K562 (cell line): ENCODE data around the gene TPM4. TPM values are rescaled to one million over a fixed set of nuclear protein-coding genes. Genes with fewer than 3 reads are reported as not detected.

Experiments used
- BRF2 ChIP-seq: IDR thresholded peaks from 3 replicates; pipeline ENCODE4 v1.6.1; 2011; ENCODE audit warnings: borderline replicate concordance, mild to moderate bottlenecking; ENCODE audit not compliant: insufficient read length, insufficient read depth
- CBX3 ChIP-seq, 2 experiments: IDR thresholded peaks; 1 replicate in 1 of 2; 2 replicates in 1 of 2; pipeline ENCODE4 v1.6.1; 2012; ENCODE audit warnings: inconsistent platforms in 2 of 2, low read length in 2 of 2, borderline replicate concordance in 1 of 2, control low read depth in 1 of 2
- MAZ ChIP-seq, 2 experiments: fragments of 450-650 bp in 1 of 2; sonication (generic) in 1 of 2; formaldehyde crosslinking; IDR thresholded peaks in 1 of 2; conservative IDR thresholded peaks in 1 of 2; 2 replicates each; pipeline versions ENCODE4 v1.4.0 to v1.5.0; 2020; ENCODE audit warnings: mild to moderate bottlenecking in 1 of 2, missing genetic modification reagents in 1 of 2
- NCOA4 ChIP-seq: fragments of 450-650 bp; IDR thresholded peaks from 2 replicates; pipeline ENCODE4 v1.6.1; 2018; ENCODE audit warnings: mild to moderate bottlenecking; ENCODE audit not compliant: partially characterized antibody
- ZNF134 ChIP-seq: fragments of 250-450 bp; sonication (Bioruptor Pico); conservative IDR thresholded peaks from 2 replicates; pipeline ENCODE4 v1.4.0; 2020
- ZNF764 ChIP-seq: fragments of 250-450 bp; sonication (Bioruptor Pico); IDR thresholded peaks from 2 replicates; pipeline ENCODE4 v1.4.0; 2020; ENCODE audit warnings: low read depth, mild to moderate bottlenecking, moderate library complexity
- polyA plus RNA-seq, 8 experiments: library from polyadenylated mRNA; depleted of rRNA in 4 of 8; stranded (reverse) in 5 of 8; unstranded in 3 of 8; fragments of >200 nt; fragmentation: Nextera tagmentation in 2 of 8; fragmentation: Illumina TruSeq in 1 of 8; extraction: Ambion mirVana in 2 of 8; extraction: Trizol in 1 of 8; gene quantifications; 2 replicates each; pipeline versions ENCODE4 v1.2.1 to v1.2.3, GENCODE V29; 2011 to 2014; ENCODE audit warnings: inconsistent platforms in 1 of 8, missing spikeins in 1 of 8
- total RNA-seq, 7 experiments: library from RNA; depleted of rRNA in 6 of 7; stranded (reverse); fragments of >200 nt in 6 of 7; fragmentation: Illumina TruSeq in 2 of 7; extraction: Trizol in 2 of 7; gene quantifications; 2 replicates each; pipeline versions ENCODE4 v1.2.1 to v1.2.3, GENCODE V29; 2011 to 2021; ENCODE audit warnings: low replicate concordance in 1 of 7
- TF ChIP-seq, protein P1 (sequence below): sonication (generic); formaldehyde crosslinking; IDR thresholded peaks from 2 replicates; pipeline ENCODE4 v1.8.0; 2022; ENCODE audit warnings: missing genetic modification reagents, mild to moderate bottlenecking, moderate library complexity, borderline replicate concordance
- TF ChIP-seq, protein P2 (sequence below): sonication (generic); formaldehyde crosslinking; IDR thresholded peaks from 2 replicates; pipeline ENCODE4 v1.8.1; 2023; ENCODE audit warnings: mild to moderate bottlenecking, missing genetic modification reagents, moderate library complexity
- TF ChIP-seq, protein P3 (sequence below), 3 experiments: IDR thresholded peaks in 2 of 3; conservative IDR thresholded peaks in 1 of 3; 2 replicates each; pipeline ENCODE4 v1.5.1; 2011 to 2012; ENCODE audit warnings: low read length in 3 of 3, mild to moderate bottlenecking in 3 of 3, control low read depth in 2 of 3, improper control_type of control experiment in 1 of 3, inconsistent platforms in 1 of 3, low read depth in 1 of 3, mixed read lengths in 1 of 3, moderate library complexity in 1 of 3; ENCODE audit not compliant: insufficient read depth in 2 of 3

The TPM4 gene
- total and polyA plus RNA-seq, 9 of the 15 experiments (the other 6 are each of a cell fraction or from before 2014, with no cell fraction given) = 28.1 to 111 (median 77.4) TPM

GRCh38 chr19:16062789-16063188 lies 13.5 kb upstream of the TPM4 start (continued):
- TF ChIP-seq, protein P1, sequence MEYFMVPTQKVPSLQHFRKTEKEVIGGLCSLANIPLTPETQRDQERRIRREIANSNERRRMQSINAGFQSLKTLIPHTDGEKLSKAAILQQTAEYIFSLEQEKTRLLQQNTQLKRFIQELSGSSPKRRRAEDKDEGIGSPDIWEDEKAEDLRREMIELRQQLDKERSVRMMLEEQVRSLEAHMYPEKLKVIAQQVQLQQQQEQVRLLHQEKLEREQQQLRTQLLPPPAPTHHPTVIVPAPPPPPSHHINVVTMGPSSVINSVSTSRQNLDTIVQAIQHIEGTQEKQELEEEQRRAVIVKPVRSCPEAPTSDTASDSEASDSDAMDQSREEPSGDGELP (CRISPR knock-in tag) = peak; percentile 67; the same call in 1 of the 2 replicates
- TF ChIP-seq CBX3 (IDR thresholded peaks at IDR 0.05; ENCODE audit: borderline replicate concordance in 1 of 2, low read length in 2 of 2) (peak in 1 of 2 experiments; percentile 40; a peak in 2 of 3 replicates), ZNF764 (CRISPR knock-in tag) (no peak), BRF2 (no peak), ZNF134 (CRISPR knock-in tag) (no peak), MAZ (CRISPR knock-in tag; conservative IDR thresholded peaks at IDR 0.05 in 1 of 2, IDR thresholded peaks at IDR 0.05 in 1 of 2) (no peak), NCOA4 (no peak)
- TF ChIP-seq, protein P2, sequence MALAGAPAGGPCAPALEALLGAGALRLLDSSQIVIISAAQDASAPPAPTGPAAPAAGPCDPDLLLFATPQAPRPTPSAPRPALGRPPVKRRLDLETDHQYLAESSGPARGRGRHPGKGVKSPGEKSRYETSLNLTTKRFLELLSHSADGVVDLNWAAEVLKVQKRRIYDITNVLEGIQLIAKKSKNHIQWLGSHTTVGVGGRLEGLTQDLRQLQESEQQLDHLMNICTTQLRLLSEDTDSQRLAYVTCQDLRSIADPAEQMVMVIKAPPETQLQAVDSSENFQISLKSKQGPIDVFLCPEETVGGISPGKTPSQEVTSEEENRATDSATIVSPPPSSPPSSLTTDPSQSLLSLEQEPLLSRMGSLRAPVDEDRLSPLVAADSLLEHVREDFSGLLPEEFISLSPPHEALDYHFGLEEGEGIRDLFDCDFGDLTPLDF (CRISPR knock-in tag) = no peak
- TF ChIP-seq, protein P3, sequence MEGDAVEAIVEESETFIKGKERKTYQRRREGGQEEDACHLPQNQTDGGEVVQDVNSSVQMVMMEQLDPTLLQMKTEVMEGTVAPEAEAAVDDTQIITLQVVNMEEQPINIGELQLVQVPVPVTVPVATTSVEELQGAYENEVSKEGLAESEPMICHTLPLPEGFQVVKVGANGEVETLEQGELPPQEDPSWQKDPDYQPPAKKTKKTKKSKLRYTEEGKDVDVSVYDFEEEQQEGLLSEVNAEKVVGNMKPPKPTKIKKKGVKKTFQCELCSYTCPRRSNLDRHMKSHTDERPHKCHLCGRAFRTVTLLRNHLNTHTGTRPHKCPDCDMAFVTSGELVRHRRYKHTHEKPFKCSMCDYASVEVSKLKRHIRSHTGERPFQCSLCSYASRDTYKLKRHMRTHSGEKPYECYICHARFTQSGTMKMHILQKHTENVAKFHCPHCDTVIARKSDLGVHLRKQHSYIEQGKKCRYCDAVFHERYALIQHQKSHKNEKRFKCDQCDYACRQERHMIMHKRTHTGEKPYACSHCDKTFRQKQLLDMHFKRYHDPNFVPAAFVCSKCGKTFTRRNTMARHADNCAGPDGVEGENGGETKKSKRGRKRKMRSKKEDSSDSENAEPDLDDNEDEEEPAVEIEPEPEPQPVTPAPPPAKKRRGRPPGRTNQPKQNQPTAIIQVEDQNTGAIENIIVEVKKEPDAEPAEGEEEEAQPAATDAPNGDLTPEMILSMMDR (IDR thresholded peaks at IDR 0.05 in 2 of 3, conservative IDR thresholded peaks at IDR 0.05 in 1 of 3; ENCODE audit: insufficient read depth in 2 of 3, low read depth in 1 of 3, low read length in 3 of 3) = peak; percentile 77 to 93 (median 81)
